HG02973 (cell line): ENCODE data around the gene RPIA.
A peak's percentile ranks its signal among the peaks of the same experiment; 100 is the strongest.

Experiments
- ATAC-seq: cut with Tn5 transposase; IDR thresholded peaks from one replicate; pipeline ENCODE4 v1.9.1; 2021; ENCODE audit warnings: moderate library complexity; ENCODE audit not compliant: unreplicated experiment

The RPIA gene

GRCh38 chr2:88684519-88684918 is 7.0 kb upstream of the RPIA start:
- no peak for ATAC-seq

DNA sequence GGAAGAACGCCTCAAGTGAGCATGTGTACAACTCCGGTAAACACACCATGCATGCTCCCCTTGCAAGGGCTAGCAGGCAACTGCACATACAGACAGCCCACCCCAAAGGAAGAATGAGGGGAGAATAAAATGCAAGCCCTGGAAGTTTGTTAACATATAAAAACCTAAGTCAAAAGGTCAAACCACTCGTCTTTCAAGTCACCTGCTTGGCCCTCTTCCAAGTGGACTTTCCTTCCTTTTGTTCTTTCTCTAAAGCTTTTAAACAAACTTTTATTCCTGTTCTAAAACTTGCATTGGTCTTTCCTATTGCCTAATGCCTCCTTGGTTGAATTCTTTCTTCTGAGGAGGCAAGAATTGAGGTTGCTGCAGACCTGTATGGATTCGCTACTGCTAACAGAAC is 5.2 kb upstream of the RPIA start:
- ATAC-seq: no peak

DNA sequence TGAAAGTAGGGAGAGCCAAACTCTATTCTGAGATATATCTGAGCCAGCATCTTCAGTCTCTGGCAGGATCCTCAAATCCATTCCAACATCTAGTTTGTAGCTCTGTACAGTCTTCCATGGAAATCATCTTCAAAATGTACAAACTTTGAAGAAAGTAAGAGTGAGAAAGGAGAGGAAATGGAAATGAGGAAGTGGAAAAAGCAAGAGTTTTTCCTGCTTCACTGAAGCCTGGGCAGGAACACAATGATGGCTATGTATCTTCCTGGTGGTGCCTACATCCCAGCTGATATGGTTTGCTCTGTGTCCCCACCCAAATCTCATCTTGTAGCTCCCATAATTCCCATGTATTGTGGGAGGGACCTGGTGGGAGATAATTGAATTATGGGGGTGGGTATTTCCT is 4.1 kb upstream of the RPIA start:
- ATAC-seq: no peak

- ATAC-seq: peak; percentile 6
Measured at GRCh38 chr2:88690591-88691338, 708 bp upstream of the RPIA start.

DNA sequence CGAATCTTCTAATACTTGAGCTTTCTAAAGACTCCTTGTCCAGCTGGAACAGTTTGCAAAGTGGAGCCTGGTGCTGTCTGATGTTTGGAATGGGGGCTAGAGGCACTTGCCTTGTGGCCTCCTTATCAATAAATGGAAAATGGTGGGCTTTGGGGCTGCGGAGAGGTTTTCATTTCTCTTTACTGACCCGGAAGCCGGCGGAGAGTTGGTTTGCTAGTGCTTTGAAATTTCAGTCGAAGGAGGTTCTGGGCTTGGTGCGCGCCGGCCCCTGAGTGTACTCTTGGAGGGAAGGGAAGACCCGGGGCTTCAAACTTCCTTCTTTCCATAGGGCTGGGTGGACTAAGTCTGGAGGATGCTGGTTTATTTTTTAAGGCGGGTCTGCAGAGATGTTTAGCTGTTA is 714 bp downstream of the RPIA start:
- no peak for ATAC-seq

GRCh38 chr2:88693911-88694414 is 2.5 kb downstream of the RPIA start:
- no peak for ATAC-seq

GRCh38 chr2:88696611-88697010 is 5.1 kb downstream of the RPIA start:
- ATAC-seq: no peak

- no peak for ATAC-seq
Measured at GRCh38 chr2:88697370-88698026, 6.0 kb downstream of the RPIA start.

DNA sequence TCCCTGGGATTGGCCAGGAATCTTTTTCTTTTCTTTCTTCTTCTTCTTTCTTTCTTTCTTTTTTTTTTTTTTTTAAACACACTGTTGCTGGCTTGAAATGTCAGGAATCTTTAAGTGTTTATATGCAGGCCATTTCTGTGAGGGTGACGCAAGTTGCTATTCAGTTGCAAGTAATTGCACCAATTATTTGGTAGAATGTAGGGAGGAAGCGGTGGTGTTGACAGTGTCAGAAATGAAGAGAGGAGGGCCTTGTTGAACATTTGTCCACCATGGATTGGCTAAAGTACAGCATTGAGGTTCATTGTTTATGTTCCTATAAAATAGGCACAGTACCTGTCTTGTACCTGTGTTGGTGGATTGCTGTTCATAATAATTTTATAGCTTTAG is 6.5 kb downstream of the RPIA start:
- ATAC-seq: no peak

DNA sequence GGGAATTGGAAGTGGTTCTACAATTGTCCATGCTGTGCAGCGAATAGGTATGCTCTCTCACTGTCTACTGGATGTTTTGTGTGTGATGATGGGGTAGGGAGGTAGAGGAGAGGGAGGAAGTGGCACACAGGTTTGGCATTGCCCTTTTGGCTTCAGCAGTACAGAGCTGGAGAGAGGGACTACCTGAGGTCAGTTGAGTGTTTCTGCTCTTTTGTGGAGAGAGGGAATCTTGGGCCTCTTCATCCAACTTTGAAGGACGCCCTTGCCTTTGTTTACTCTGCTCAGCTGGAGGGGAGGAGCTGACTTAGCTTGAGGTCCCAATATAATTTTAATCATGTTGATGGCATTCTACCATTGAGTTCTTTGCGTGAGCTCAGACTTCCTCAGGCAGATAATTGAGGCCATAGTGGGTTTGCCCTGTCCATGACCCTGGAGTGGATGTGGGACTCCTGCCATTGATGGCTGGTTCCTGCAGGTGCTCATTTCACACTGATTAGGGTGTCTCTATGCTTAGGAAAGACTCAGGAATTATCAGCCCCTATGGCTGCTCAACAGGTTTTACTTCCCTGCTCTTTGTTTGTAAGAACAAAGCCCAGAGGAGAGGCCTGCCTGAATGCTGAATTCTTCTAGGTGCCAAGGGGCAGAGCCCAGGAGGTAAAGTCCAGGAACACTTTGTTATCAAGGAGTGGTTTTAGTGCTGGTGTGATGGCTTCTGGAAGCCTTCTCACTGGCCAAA is 7.2 kb downstream of the RPIA start:
- no peak for ATAC-seq

- ATAC-seq: no peak
Measured at GRCh38 chr2:88707003-88707402, 15.5 kb downstream of the RPIA start.

DNA sequence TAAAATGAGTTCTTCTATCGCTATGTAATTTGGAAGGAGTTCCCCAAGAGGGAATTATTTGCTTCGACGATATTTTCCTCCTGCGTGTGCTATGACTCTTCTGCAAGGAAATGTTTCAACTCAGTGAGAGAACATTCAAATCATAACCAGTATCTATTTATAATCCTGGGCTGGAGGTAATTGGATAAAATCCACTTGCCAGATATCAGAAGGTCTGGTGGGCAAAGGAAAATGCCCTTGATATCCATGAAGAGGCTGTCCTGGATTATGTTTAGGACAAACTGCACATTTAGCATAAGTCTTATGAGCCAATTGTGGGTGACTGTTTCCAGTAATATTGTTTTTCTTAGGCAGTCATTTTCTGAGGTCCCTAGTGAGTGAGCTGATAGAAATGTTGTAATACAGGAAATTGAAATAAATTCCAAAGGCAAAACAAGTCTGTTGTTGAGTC is 17.7 kb downstream of the RPIA start:
- no peak for ATAC-seq

- ATAC-seq: no peak
Measured at GRCh38 chr2:88711289-88711688, 19.8 kb downstream of the RPIA start.

- no peak for ATAC-seq
Measured at GRCh38 chr2:88711897-88712296, 20.4 kb downstream of the RPIA start.

GRCh38 chr2:88713408-88713807 is 21.9 kb downstream of the RPIA start:
- no peak for ATAC-seq

GRCh38 chr2:88714667-88715066 is 23.2 kb downstream of the RPIA start:
- ATAC-seq: no peak

- ATAC-seq: no peak
Measured at GRCh38 chr2:88720399-88720798, 28.9 kb downstream of the RPIA start.

GRCh38 chr2:88721268-88721667 is 29.8 kb downstream of the RPIA start:
- no peak for ATAC-seq

GRCh38 chr2:88724643-88725332 is 33.3 kb downstream of the RPIA start:
- ATAC-seq: no peak

- no peak for ATAC-seq
Measured at GRCh38 chr2:88729061-88729745, 37.7 kb downstream of the RPIA start.
